HG02798 (cell line): ENCODE results near the gene HSPBP1.

Experiments used
- ATAC-seq: cut with Tn5 transposase; IDR thresholded peaks from one replicate; pipeline ENCODE4 v1.9.1; 2021; ENCODE audit warnings: mild to moderate bottlenecking; ENCODE audit not compliant: unreplicated experiment, poor library complexity

The HSPBP1 gene

GRCh38 chr19:55305983-55306562 lies 26.2 kb upstream of the HSPBP1 start:
- ATAC-seq = no peak

GRCh38 chr19:55305491-55305890 lies 25.6 kb upstream of the HSPBP1 start:
- ATAC-seq = no peak

- no peak for ATAC-seq
Observed at GRCh38 chr19:55304980-55305379, 25.1 kb upstream of the HSPBP1 start.

- no peak for ATAC-seq
Observed at GRCh38 chr19:55304279-55304978, 24.5 kb upstream of the HSPBP1 start.

GRCh38 chr19:55303477-55303876 lies 23.6 kb upstream of the HSPBP1 start:
- ATAC-seq = no peak

- no peak for ATAC-seq
Observed at GRCh38 chr19:55302318-55302703, 22.4 kb upstream of the HSPBP1 start.

GRCh38 chr19:55301459-55302317 lies 21.8 kb upstream of the HSPBP1 start:
- peak; percentile 85 for ATAC-seq

GRCh38 chr19:55300886-55301458 lies 21.1 kb upstream of the HSPBP1 start:
- ATAC-seq = no peak

GRCh38 chr19:55299991-55300390 lies 20.1 kb upstream of the HSPBP1 start:
- no peak for ATAC-seq

GRCh38 chr19:55297267-55297666 lies 17.4 kb upstream of the HSPBP1 start:
- no peak for ATAC-seq

- ATAC-seq = no peak
Observed at GRCh38 chr19:55289117-55289796, 9.3 kb upstream of the HSPBP1 start.

- ATAC-seq = no peak
Observed at GRCh38 chr19:55287361-55288079, 7.6 kb upstream of the HSPBP1 start.

GRCh38 chr19:55285229-55285890 lies 5.5 kb upstream of the HSPBP1 start:
- no peak for ATAC-seq

GRCh38 chr19:55284405-55285058 lies 4.6 kb upstream of the HSPBP1 start:
- no peak for ATAC-seq

- ATAC-seq = no peak
Observed at GRCh38 chr19:55283548-55284377, 3.9 kb upstream of the HSPBP1 start, which contains the start of gene BRSK1. Gene BRSK1 (plus strand): TSS chr19:55283997. CDS start chr19:55284443, 446 bp downstream.

- ATAC-seq = no peak
Observed at GRCh38 chr19:55279340-55279739, 570 bp downstream of the HSPBP1 start.

GRCh38 chr19:55278391-55279135 lies 1.3 kb downstream of the HSPBP1 start:
- no peak for ATAC-seq
